Naive thymus-derived CD8-positive, alpha-beta T cell (primary cell): Measurements from ENCODE around the gene MYO5B. TPM values are rescaled to one million over a fixed set of nuclear protein-coding genes. Genes with fewer than 3 reads are reported as not detected.
"Not testable (repeated sequence)": the region's sequence is repeated elsewhere in the genome, so short reads cannot be mapped to it uniquely, and the experiment has no call there.

Experiments
- ATAC-seq, 2 donors: fragments of 150-1000 bp; cut with Tn5 transposase in 1 of 2; sonication (Bioruptor Pico), chemical (Tn5 transposase) in 1 of 2; 1 replicate in 1 of 2; 2 replicates in 1 of 2; pipeline ENCODE4 v1.10.0; 2021; ENCODE audit warnings: mild to moderate bottlenecking in 2 of 2, moderate library complexity in 2 of 2
- POLR2A ChIA-PET: fragments of 350-600 bp; sonication (Branson Sonifier 250); formaldehyde crosslinking; loops from one replicate; lab custom pipeline; 2021; ENCODE audit warnings: antibody characterized with exemption; lab: Charles Lee
- DNase-seq, 10 donors: peaks; one replicate each; pipeline versions ENCODE4 v3.0.0 to v3.0.0-alpha.2; 2020 to 2022
- H3K27ac Mint-ChIP-seq, 10 donors: one replicate each; pipeline ENCODE4 v1.8.0; 2020 to 2022; ENCODE audit warnings: mild to moderate bottlenecking in 10 of 10, mixed read lengths in 10 of 10, moderate library complexity in 4 of 10, inconsistent platforms in 1 of 10
- H3K27me3 Mint-ChIP-seq, 5 donors: one replicate each; pipeline ENCODE4 v1.8.0; 2021 to 2022; ENCODE audit warnings: mixed read lengths in 5 of 5
- H3K36me3 Mint-ChIP-seq, 3 donors: one replicate each; pipeline ENCODE4 v1.8.0; 2020 to 2022; ENCODE audit warnings: mixed read lengths in 3 of 3, mild to moderate bottlenecking in 2 of 3, inconsistent platforms in 1 of 3
- H3K4me1 Mint-ChIP-seq, 4 donors: one replicate each; pipeline ENCODE4 v1.8.0; 2021 to 2022; ENCODE audit warnings: mixed read lengths in 4 of 4
- H3K4me3 Mint-ChIP-seq, 10 donors: one replicate each; pipeline ENCODE4 v1.8.0; 2020 to 2022; ENCODE audit warnings: mild to moderate bottlenecking in 10 of 10, mixed read lengths in 10 of 10, moderate library complexity in 6 of 10, inconsistent platforms in 1 of 10
- H3K9me3 Mint-ChIP-seq, 9 donors: one replicate each; pipeline ENCODE4 v1.8.0; 2020 to 2022; ENCODE audit warnings: mixed read lengths in 9 of 9, mild to moderate bottlenecking in 3 of 9, inconsistent platforms in 1 of 9, moderate library complexity in 1 of 9
- polyA plus RNA-seq, 3 donors: library from polyadenylated mRNA; unstranded; fragments of 300-500 nt; fragmentation: Illumina TruSeq; gene quantifications; one replicate each; pipeline ENCODE4 v1.2.3, GENCODE V29; 2021
- total RNA-seq, 8 experiments: library from RNA in 2 of 8; stranded (reverse) in 2 of 8; gene quantifications; one replicate each; pipeline ENCODE4 v1.2.3 and lab custom pipeline; 2021 to 2026

Gene MYO5B
- total and polyA plus RNA-seq, 5 experiments from 2014 or later, result 0.03 TPM; not detected in 4

- H3K27ac Mint-ChIP-seq, result peak overlapping the region in 9 of 10 donors; percentile 68 to 94 (median 87)
- H3K36me3 Mint-ChIP-seq, result no peaks in the 10 kb centered on the region
- peaks cover 0 to under 1% (median 0%) of the 10 kb centered on the region in 5 donors for H3K27me3 Mint-ChIP-seq
- H3K9me3 Mint-ChIP-seq, result no peaks in the 10 kb centered on the region
- DNase-seq, result no peak
- no peak for ATAC-seq
- POLR2A ChIA-PET, result interaction anchor here (0.5 to 1.3 kb wide), 3 partner anchors 68 to 325 kb away, joined by 4 to 5 read pairs (median 5); no protein-coding TSS in a partner anchor
- H3K4me1 Mint-ChIP-seq, result peaks cover 35 to 69% (median 67%) of the 10 kb centered on the region in 4 donors
- peak overlapping the region; percentile 59 to 83 (median 72) for H3K4me3 Mint-ChIP-seq
These were observed 375.8 kb downstream of the MYO5B start for GRCh38 chr18:49819071-49819662.

- POLR2A ChIA-PET, result no interaction called here
- no peaks in the 10 kb centered on the region for H3K9me3 Mint-ChIP-seq
- no peaks in the 10 kb centered on the region for H3K36me3 Mint-ChIP-seq
- H3K4me3 Mint-ChIP-seq, result peak overlapping the region in 5 of 10 donors; percentile 7 to 79 (median 52)
- ATAC-seq (no peak), DNase-seq (no peak)
- H3K4me1 Mint-ChIP-seq, result peaks cover 39 to 74% (median 71%) of the 10 kb centered on the region in 4 donors
- H3K27ac Mint-ChIP-seq, result peak overlapping the region in 5 of 10 donors; percentile 6 to 87 (median 40)
- no peaks in the 10 kb centered on the region for H3K27me3 Mint-ChIP-seq
These were observed 377.0 kb downstream of the MYO5B start for GRCh38 chr18:49817947-49818346.

GRCh38 chr18:49815927-49816326 lies 379.0 kb downstream of the MYO5B start:
- POLR2A ChIA-PET, result no interaction called here
- DNase-seq (no peak), ATAC-seq (no peak)
- Mint-ChIP-seq H3K27me3 (no peaks in the 10 kb centered on the region), H3K4me3 (peak overlapping the region in 6 of 10 donors; percentile 31 to 99 (median 74)), H3K4me1 (peaks cover 49 to 84% (median 79%) of the 10 kb centered on the region in 4 donors), H3K36me3 (no peaks in the 10 kb centered on the region), H3K27ac (peak overlapping the region in 1 of 10 donors; percentile 17), H3K9me3 (no peaks in the 10 kb centered on the region)

GRCh38 chr18:49814147-49814499 lies 380.8 kb downstream of the MYO5B start:
- H3K36me3 Mint-ChIP-seq, result peaks cover 9 to 12% (median 10%) of the 10 kb centered on the region in 3 donors
- DNase-seq, result peak in 6 of 10 donors; percentile 6 to 69 (median 27)
- POLR2A ChIA-PET, result interaction anchor here (0.7 to 0.9 kb wide), 3 partner anchors 10 to 863 kb away, joined by 3 to 5 read pairs (median 3); partner anchors contain the start of genes C18orf32 and SMAD7

GRCh38 chr18:49813319-49814146 lies 381.4 kb downstream of the MYO5B start, which contains the start of gene ACAA2:
Gene ACAA2, minus strand, starts transcription at chr18:49813533. Its CDS starts 49 bp downstream, at chr18:49813484.
- Mint-ChIP-seq H3K27ac (peak within 1 kb of the TSS; percentile 90 to 98 (median 98)), H3K4me3 (peak within 1 kb of the TSS; percentile 92 to 100 (median 98)), H3K4me1 (peaks cover 35 to 67% (median 60%) of the 10 kb centered on the region in 4 donors), H3K9me3 (peaks cover 0 to 17% (median 8%) of the 10 kb centered on the region in 9 donors), H3K27me3 (no peaks in the 10 kb centered on the region), H3K36me3 (peaks cover 11 to 14% (median 13%) of the 10 kb centered on the region in 3 donors)
- peak; percentile 44 to 83 (median 68) for DNase-seq
- POLR2A ChIA-PET, result interaction anchor here (0.6 to 0.9 kb wide), 4 partner anchors 9 to 1115 kb away, joined by 3 to 5 read pairs (median 3); partner anchors contain the start of genes C18orf32 and SMAD7
- peak; percentile 83 for ATAC-seq

More at GRCh38 chr18:49814147-49814499, 380.8 kb downstream of the MYO5B start:
- ATAC-seq, result peak; percentile 35 to 47
- Mint-ChIP-seq H3K4me1 (peaks cover 35 to 70% (median 65%) of the 10 kb centered on the region in 4 donors), H3K27me3 (no peaks in the 10 kb centered on the region), H3K9me3 (peaks cover 0 to 12% (median 4%) of the 10 kb centered on the region in 9 donors), H3K27ac (peak overlapping the region; percentile 90 to 98 (median 98)), H3K4me3 (peak overlapping the region; percentile 92 to 100 (median 98))

- no peaks in the 10 kb centered on the region for H3K27me3 Mint-ChIP-seq
- ATAC-seq (peak in 1 of 2 donors; percentile 4), DNase-seq (no peak)
- peak overlapping the region; percentile 90 to 98 (median 98) for H3K27ac Mint-ChIP-seq
- peak overlapping the region; percentile 92 to 100 (median 98) for H3K4me3 Mint-ChIP-seq
- peaks cover 0 to 22% (median 9%) of the 10 kb centered on the region in 9 donors for H3K9me3 Mint-ChIP-seq
- peaks cover 30 to 63% (median 56%) of the 10 kb centered on the region in 4 donors for H3K4me1 Mint-ChIP-seq
- peaks cover 15 to 19% (median 18%) of the 10 kb centered on the region in 3 donors for H3K36me3 Mint-ChIP-seq
- POLR2A ChIA-PET, result no interaction called here
These were observed 382.0 kb downstream of the MYO5B start for GRCh38 chr18:49813069-49813318.

- no peak for ATAC-seq
- Mint-ChIP-seq H3K4me1 (peaks cover 26 to 58% (median 51%) of the 10 kb centered on the region in 4 donors), H3K27ac (peak overlapping the region; percentile 41 to 98 (median 98)), H3K27me3 (no peaks in the 10 kb centered on the region), H3K4me3 (peak overlapping the region; percentile 92 to 100 (median 98)), H3K36me3 (peaks cover 15 to 22% (median 21%) of the 10 kb centered on the region in 3 donors), H3K9me3 (peaks cover 0 to 26% (median 9%) of the 10 kb centered on the region in 9 donors)
- DNase-seq, result peak in 1 of 10 donors; percentile 4
- POLR2A ChIA-PET, result interaction anchor here (0.5 kb wide), 2 partner anchors 19 to 1340 kb away, joined by 3 to 4 read pairs; no protein-coding TSS in a partner anchor
These were observed 382.5 kb downstream of the MYO5B start for GRCh38 chr18:49812286-49813068.

- ATAC-seq, result no peak
- Mint-ChIP-seq H3K9me3 (peaks cover 0 to 26% (median 9%) of the 10 kb centered on the region in 9 donors), H3K4me1 (peaks cover 28 to 60% (median 48%) of the 10 kb centered on the region in 4 donors), H3K4me3 (peak overlapping the region in 6 of 10 donors; percentile 12 to 46 (median 17)), H3K27me3 (no peaks in the 10 kb centered on the region), H3K36me3 (peaks cover 20 to 25% (median 22%) of the 10 kb centered on the region in 3 donors), H3K27ac (peak overlapping the region in 4 of 10 donors; percentile 18 to 90 (median 50))
- POLR2A ChIA-PET, result no interaction called here
- DNase-seq, result no peak
These were observed 383.6 kb downstream of the MYO5B start for GRCh38 chr18:49811151-49811938.

GRCh38 chr18:49808553-49809191 lies 386.3 kb downstream of the MYO5B start:
- H3K4me3 Mint-ChIP-seq, result peak overlapping the region in 1 of 10 donors; percentile 17
- ATAC-seq, DNase-seq, H3K27ac Mint-ChIP-seq, POLR2A ChIA-PET, H3K27me3 Mint-ChIP-seq: not testable (repeated sequence)
- peaks cover 28 to 62% (median 48%) of the 10 kb centered on the region in 4 donors for H3K4me1 Mint-ChIP-seq
- H3K9me3 Mint-ChIP-seq, result peaks cover 0 to 26% (median 9%) of the 10 kb centered on the region in 9 donors
- H3K36me3 Mint-ChIP-seq, result peaks cover 20 to 25% (median 22%) of the 10 kb centered on the region in 3 donors

- no peak overlapping the region for H3K27ac Mint-ChIP-seq
These were observed 390.9 kb downstream of the MYO5B start for GRCh38 chr18:49804096-49804495.

More at GRCh38 chr18:49804096-49804495, 390.9 kb downstream of the MYO5B start:
- DNase-seq (no peak), ATAC-seq (no peak)
- Mint-ChIP-seq H3K4me3 (no peak overlapping the region), H3K4me1 (peaks cover 15 to 37% (median 33%) of the 10 kb centered on the region in 4 donors), H3K36me3 (peaks cover 10 to 45% (median 19%) of the 10 kb centered on the region in 3 donors), H3K27me3 (no peaks in the 10 kb centered on the region), H3K9me3 (peaks cover 0 to 15% (median 2%) of the 10 kb centered on the region in 9 donors)
- POLR2A ChIA-PET, result interaction anchor here (0.9 kb wide), 1 partner anchor 10 kb away, joined by 5 read pairs; no protein-coding TSS in a partner anchor
